A549 (cell line): ENCODE measurements around the gene RIMBP2. TPM values are rescaled to one million over a fixed set of nuclear protein-coding genes. Genes with fewer than 3 reads are reported as not detected.

Experiments
- ATAC-seq, 2 experiments: fragments of 200-7000 bp in 1 of 2; fragments of >200 bp in 1 of 2; cut with Nextera tagmentation in 1 of 2; cut with Tn5 transposase in 1 of 2; 3 replicates each; pipeline versions ENCODE4 v1.8.0 to v1.9.1; 2018 to 2020; ENCODE audit warnings: mild to moderate bottlenecking in 1 of 2, moderate library complexity in 1 of 2
- CTCF ChIA-PET: fragments of 300-600 bp; sonication (Branson Sonifier 250); formaldehyde crosslinking; extraction: SDS; loops from one replicate; lab custom pipeline; 2021; ENCODE audit warnings: antibody characterized with exemption, inconsistent platforms; lab: Yijun Ruan, JAX
- POLR2A ChIA-PET: fragments of 350-600 bp; formaldehyde crosslinking; extraction: SDS; loops from one replicate; lab custom pipeline; 2021; ENCODE audit warnings: antibody characterized with exemption, inconsistent platforms; lab: Yijun Ruan, JAX
- DNase-seq, 2 experiments: peaks; one replicate each; pipeline versions ENCODE4 v3.0.0 to v3.0.0-alpha.2; 2011 to 2016; ENCODE audit warnings: low read depth in 1 of 2, low spot score in 1 of 2
- FAIRE-seq: peaks from 2 replicates; lab custom pipeline; 2011; peaks lifted over from hg19 to GRCh38; lab: Jason Lieb, UNC
- H3K27ac ChIP-seq, 2 experiments: fragments of >200 bp; sonication (Bioruptor Twin); formaldehyde crosslinking; 3 replicates each; pipeline ENCODE4 v1.5.1; 2016 to 2017
- H3K4me1 ChIP-seq: fragments of >200 bp; sonication (Bioruptor Twin); formaldehyde crosslinking; 3 replicates; pipeline ENCODE4 v1.6.1; 2016
- H3K4me2 ChIP-seq: fragments of >200 bp; sonication (Bioruptor Twin); formaldehyde crosslinking; 3 replicates; pipeline ENCODE4 v1.6.1; 2016
- H3K4me3 ChIP-seq: fragments of >200 bp; sonication (Bioruptor Twin); formaldehyde crosslinking; 3 replicates; pipeline ENCODE4 v1.5.1; 2016
- H3K9me3 ChIP-seq: fragments of >200 bp; sonication (Bioruptor Twin); formaldehyde crosslinking; 3 replicates; pipeline ENCODE4 v1.6.1; 2016
- CBX8 ChIP-seq: fragments of 200-600 bp; sonication (generic); IDR thresholded peaks from 2 replicates; pipeline ENCODE4 v1.6.1; 2016
- EP300 ChIP-seq, 2 experiments: fragments of >200 bp; sonication (Bioruptor Twin); formaldehyde crosslinking; IDR thresholded peaks; 2 replicates in 1 of 2; 3 replicates in 1 of 2; pipeline ENCODE4 v1.6.1; 2016 to 2017
- HDAC2 ChIP-seq: fragments of 200-600 bp; sonication (generic); IDR thresholded peaks from 2 replicates; pipeline ENCODE4 v1.6.1; 2016
- HOXB13 ChIP-seq: fragments of 250-450 bp; sonication (Bioruptor Pico); IDR thresholded peaks from 2 replicates; pipeline ENCODE4 v1.5.0; 2020; ENCODE audit warnings: low read depth, mild to moderate bottlenecking, moderate library complexity
- NR3C1 ChIP-seq: fragments of >200 bp; sonication (Bioruptor Twin); formaldehyde crosslinking; IDR thresholded peaks from 3 replicates; pipeline ENCODE4 v1.6.1; 2017
- TP53 ChIP-seq: fragments of 250-450 bp; sonication (Bioruptor Pico); IDR thresholded peaks from 2 replicates; pipeline ENCODE4 v1.5.0; 2021; ENCODE audit warnings: mild to moderate bottlenecking, moderate library complexity
- ZC3H11A ChIP-seq: fragments of 450-650 bp; IDR thresholded peaks from 2 replicates; pipeline ENCODE4 v1.6.1; 2014; ENCODE audit warnings: antibody characterized with exemption, mild to moderate bottlenecking
- ZFP36 ChIP-seq: fragments of 450-650 bp; IDR thresholded peaks from 2 replicates; pipeline ENCODE4 v1.6.1; 2014; ENCODE audit warnings: borderline replicate concordance; ENCODE audit not compliant: partially characterized antibody
- WGBS: methylation state at CpG from one replicate; pipeline ENCODE4 v1.1.6; 2017; ENCODE audit errors: missing lambda C conversion rate; 5-methylcytosine and 5-hydroxymethylcytosine counted together
- polyA plus RNA-seq, 4 experiments: library from polyadenylated mRNA; depleted of rRNA in 3 of 4; stranded (reverse); fragments of >200 nt; fragmentation: RNase III in 1 of 4; extraction: RNeasy Plus Mini Kit Qiagen cat#74134 plus additional on column Dnase treatment in 1 of 4; gene quantifications; 2 replicates in 3 of 4; 3 replicates in 1 of 4; pipeline ENCODE4 v1.2.3, GENCODE V29; 2011 to 2017
- TF ChIP-seq, protein P1 (sequence below): fragments of 200-600 bp; sonication (generic); IDR thresholded peaks from 2 replicates; pipeline ENCODE4 v1.6.1; 2016; ENCODE audit warnings: antibody characterized with exemption, mild to moderate bottlenecking, moderate library complexity
- TF ChIP-seq, protein P2 (sequence below): fragments of 250-450 bp; sonication (Bioruptor Pico); IDR thresholded peaks from 2 replicates; pipeline ENCODE4 v1.5.0; 2021; ENCODE audit warnings: mild to moderate bottlenecking, moderate library complexity, borderline replicate concordance
- TF ChIP-seq, protein P3 (sequence below): IDR thresholded peaks from 2 replicates; pipeline ENCODE4 v1.6.1; 2012; ENCODE audit warnings: low read depth, borderline replicate concordance

RIMBP2 gene
- polyA plus RNA-seq, 2 of the 4 experiments (the other 2 are of a cell fraction), result not detected

DNA sequence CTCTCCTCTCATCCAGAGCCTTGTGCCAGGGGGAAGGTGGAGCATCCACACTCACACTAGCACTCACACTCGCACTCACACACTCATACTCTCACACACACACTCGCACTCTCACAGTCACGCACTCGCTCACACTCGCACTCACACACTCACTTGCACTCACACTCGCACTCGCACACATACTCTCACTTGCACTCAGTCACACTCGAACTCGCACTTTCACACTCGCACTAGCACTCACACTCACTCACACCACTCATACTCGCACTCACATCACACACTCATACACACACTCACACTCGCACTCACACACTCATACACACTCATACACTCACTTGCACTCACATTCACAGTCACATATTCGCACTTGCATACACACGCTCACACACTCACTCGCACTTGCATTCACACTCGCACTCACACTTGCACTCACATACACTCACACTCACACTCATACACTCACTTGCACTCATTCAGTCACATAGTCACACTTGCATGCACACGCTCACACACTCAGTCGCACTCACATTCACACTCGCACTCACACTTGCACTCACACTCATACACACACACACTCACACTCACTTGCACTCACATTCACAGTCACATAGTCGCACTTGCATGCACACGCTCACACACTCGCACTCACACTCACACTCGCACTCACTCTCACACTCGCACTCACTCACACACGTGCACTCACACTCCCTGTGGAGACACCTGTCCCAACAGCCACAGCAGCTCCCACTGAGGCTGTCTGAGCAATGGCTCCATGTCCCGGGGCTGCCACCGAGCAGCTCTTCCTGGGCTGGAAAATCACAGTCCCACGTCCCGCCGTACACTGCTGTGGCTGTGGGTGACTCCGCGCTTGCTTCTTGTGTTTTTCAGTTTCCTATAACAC is 12.3 kb upstream of the RIMBP2 start (continued):
- TF ChIP-seq, protein P1, sequence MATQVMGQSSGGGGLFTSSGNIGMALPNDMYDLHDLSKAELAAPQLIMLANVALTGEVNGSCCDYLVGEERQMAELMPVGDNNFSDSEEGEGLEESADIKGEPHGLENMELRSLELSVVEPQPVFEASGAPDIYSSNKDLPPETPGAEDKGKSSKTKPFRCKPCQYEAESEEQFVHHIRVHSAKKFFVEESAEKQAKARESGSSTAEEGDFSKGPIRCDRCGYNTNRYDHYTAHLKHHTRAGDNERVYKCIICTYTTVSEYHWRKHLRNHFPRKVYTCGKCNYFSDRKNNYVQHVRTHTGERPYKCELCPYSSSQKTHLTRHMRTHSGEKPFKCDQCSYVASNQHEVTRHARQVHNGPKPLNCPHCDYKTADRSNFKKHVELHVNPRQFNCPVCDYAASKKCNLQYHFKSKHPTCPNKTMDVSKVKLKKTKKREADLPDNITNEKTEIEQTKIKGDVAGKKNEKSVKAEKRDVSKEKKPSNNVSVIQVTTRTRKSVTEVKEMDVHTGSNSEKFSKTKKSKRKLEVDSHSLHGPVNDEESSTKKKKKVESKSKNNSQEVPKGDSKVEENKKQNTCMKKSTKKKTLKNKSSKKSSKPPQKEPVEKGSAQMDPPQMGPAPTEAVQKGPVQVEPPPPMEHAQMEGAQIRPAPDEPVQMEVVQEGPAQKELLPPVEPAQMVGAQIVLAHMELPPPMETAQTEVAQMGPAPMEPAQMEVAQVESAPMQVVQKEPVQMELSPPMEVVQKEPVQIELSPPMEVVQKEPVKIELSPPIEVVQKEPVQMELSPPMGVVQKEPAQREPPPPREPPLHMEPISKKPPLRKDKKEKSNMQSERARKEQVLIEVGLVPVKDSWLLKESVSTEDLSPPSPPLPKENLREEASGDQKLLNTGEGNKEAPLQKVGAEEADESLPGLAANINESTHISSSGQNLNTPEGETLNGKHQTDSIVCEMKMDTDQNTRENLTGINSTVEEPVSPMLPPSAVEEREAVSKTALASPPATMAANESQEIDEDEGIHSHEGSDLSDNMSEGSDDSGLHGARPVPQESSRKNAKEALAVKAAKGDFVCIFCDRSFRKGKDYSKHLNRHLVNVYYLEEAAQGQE, result no peak
- no peak for TF ChIP-seq ZC3H11A
- no peak for TF ChIP-seq ZFP36
- TF ChIP-seq NR3C1, result no peak
- no peak for TF ChIP-seq HDAC2
- TF ChIP-seq, protein P2, sequence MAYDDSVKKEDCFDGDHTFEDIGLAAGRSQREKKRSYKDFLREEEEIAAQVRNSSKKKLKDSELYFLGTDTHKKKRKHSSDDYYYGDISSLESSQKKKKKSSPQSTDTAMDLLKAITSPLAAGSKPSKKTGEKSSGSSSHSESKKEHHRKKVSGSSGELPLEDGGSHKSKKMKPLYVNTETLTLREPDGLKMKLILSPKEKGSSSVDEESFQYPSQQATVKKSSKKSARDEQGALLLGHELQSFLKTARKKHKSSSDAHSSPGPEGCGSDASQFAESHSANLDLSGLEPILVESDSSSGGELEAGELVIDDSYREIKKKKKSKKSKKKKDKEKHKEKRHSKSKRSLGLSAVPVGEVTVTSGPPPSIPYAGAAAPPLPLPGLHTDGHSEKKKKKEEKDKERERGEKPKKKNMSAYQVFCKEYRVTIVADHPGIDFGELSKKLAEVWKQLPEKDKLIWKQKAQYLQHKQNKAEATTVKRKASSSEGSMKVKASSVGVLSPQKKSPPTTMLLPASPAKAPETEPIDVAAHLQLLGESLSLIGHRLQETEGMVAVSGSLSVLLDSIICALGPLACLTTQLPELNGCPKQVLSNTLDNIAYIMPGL (CRISPR knock-in tag), result no peak
- TF ChIP-seq HOXB13 (CRISPR knock-in tag), result no peak
- TF ChIP-seq, protein P3, sequence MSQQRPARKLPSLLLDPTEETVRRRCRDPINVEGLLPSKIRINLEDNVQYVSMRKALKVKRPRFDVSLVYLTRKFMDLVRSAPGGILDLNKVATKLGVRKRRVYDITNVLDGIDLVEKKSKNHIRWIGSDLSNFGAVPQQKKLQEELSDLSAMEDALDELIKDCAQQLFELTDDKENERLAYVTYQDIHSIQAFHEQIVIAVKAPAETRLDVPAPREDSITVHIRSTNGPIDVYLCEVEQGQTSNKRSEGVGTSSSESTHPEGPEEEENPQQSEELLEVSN, result no peak
- no peak for TF ChIP-seq CBX8
- TF ChIP-seq EP300 (IDR thresholded peaks at IDR 0.05), result no peak

DNA sequence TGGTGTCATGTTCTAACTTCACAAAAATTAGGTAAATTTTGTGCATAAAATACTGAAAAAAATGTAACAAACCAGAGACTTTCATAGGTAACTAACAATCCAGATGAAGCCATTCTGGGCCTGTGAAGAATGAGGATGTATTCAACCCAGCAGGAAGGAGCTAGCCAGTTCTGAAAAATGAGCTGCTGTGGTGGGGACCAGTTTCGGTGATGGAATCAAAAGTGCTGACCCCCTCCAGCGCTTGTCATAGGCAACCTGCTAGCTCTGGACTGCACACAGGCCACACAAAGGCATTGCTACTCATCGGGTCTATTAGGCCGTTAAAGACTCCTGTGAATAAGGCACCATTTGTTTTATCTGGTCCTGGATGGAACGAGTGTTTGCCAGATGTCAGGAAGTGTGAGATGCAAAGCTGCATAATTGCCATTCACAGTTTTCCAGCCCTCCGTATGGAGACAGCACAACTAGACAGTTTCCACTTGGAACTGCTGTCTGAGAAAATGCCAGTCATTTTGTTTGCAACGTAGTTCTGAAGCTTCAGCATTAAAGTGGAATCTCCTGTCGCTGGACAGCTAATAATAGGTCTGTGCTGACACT is 3.3 kb upstream of the RIMBP2 start:
- H3K4me2 ChIP-seq, result no peak overlapping the region
- TF ChIP-seq, protein P1, result no peak
- no peak for TF ChIP-seq TP53 (CRISPR knock-in tag)
- 7% methylated on average over 8 of the region's 8 CpGs for WGBS
- ChIA-PET POLR2A (no interaction called here), CTCF (interaction anchor here (1.6 to 2.5 kb wide), 2 partner anchors 12 to 28 kb away, joined by 3 to 7 read pairs; no protein-coding TSS in a partner anchor)
- peaks cover 11% of the 10 kb centered on the region; the same call in 1 of the 3 replicates for H3K9me3 ChIP-seq
- FAIRE-seq, result no peak
- H3K27ac ChIP-seq, result no peak overlapping the region
- H3K4me1 ChIP-seq, result peaks cover 15% of the 10 kb centered on the region; the same call in 1 of the 3 replicates
- no peak for ATAC-seq
- no peak overlapping the region for H3K4me3 ChIP-seq
- no peak for DNase-seq
